ENCODE data around the gene STK33.

The STK33 gene

GRCh38 chr11:8523396-8523795 is 70.6 kb downstream of the STK33 start:
- H4K20me1 ChIP-seq (ENCODE audit: insufficient read depth, low read length) = no peaks in the 10 kb centered on the region
- TF ChIP-seq, protein P1, sequence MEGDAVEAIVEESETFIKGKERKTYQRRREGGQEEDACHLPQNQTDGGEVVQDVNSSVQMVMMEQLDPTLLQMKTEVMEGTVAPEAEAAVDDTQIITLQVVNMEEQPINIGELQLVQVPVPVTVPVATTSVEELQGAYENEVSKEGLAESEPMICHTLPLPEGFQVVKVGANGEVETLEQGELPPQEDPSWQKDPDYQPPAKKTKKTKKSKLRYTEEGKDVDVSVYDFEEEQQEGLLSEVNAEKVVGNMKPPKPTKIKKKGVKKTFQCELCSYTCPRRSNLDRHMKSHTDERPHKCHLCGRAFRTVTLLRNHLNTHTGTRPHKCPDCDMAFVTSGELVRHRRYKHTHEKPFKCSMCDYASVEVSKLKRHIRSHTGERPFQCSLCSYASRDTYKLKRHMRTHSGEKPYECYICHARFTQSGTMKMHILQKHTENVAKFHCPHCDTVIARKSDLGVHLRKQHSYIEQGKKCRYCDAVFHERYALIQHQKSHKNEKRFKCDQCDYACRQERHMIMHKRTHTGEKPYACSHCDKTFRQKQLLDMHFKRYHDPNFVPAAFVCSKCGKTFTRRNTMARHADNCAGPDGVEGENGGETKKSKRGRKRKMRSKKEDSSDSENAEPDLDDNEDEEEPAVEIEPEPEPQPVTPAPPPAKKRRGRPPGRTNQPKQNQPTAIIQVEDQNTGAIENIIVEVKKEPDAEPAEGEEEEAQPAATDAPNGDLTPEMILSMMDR (IDR thresholded peaks at IDR 0.05; ENCODE audit: borderline replicate concordance, extremely low read depth, low read length, poor library complexity, severe bottlenecking) = no peak
- no peak for TF ChIP-seq EZH2 (IDR thresholded peaks at IDR 0.05; ENCODE audit: borderline replicate concordance, low read depth, low read length, severe bottlenecking)

GRCh38 chr11:8512547-8512946 is 81.5 kb downstream of the STK33 start:
- Histone ChIP-seq H3K27me3 (ENCODE audit: insufficient read depth, low read length, poor library complexity) (no peaks in the 10 kb centered on the region), H3K4me2 (ENCODE audit: insufficient read depth, low read length) (no peak overlapping the region), H4K20me1 (ENCODE audit: insufficient read depth, low read length) (no peaks in the 10 kb centered on the region), H2AFZ (ENCODE audit: low read depth, low read length) (no peak overlapping the region), H3K4me3 (ENCODE audit: low read depth in 1 of 2, low read length in 2 of 2) (no peak overlapping the region), H3K9ac (ENCODE audit: low read depth, low read length) (no peak overlapping the region), H3K9me3 (ENCODE audit: insufficient read depth, low read length, severe bottlenecking) (no peaks in the 10 kb centered on the region), H3K79me2 (ENCODE audit: insufficient read depth, low read length) (no peaks in the 10 kb centered on the region), H3K36me3 (ENCODE audit: insufficient read depth, low read length) (no peaks in the 10 kb centered on the region), H3K4me1 (ENCODE audit: insufficient read depth, low read length) (no peaks in the 10 kb centered on the region), H3K27ac (ENCODE audit: low read length) (no peak overlapping the region)
- DNase-seq = no peak
- no peak for TF ChIP-seq EZH2 (IDR thresholded peaks at IDR 0.05; ENCODE audit: borderline replicate concordance, low read depth, low read length, severe bottlenecking)
- TF ChIP-seq, protein P1 (IDR thresholded peaks at IDR 0.05; ENCODE audit: borderline replicate concordance, extremely low read depth, low read length, poor library complexity, severe bottlenecking) = no peak
- no peak for ATAC-seq (ENCODE audit: insufficient read depth, low read depth)

More at GRCh38 chr11:8523396-8523795, 70.6 kb downstream of the STK33 start:
- H3K4me2 ChIP-seq (ENCODE audit: insufficient read depth, low read length) = no peak overlapping the region
- no peaks in the 10 kb centered on the region for H3K36me3 ChIP-seq (ENCODE audit: insufficient read depth, low read length)
- DNase-seq = no peak
- no peaks in the 10 kb centered on the region for H3K27me3 ChIP-seq (ENCODE audit: insufficient read depth, low read length, poor library complexity)
- no peaks in the 10 kb centered on the region for H3K79me2 ChIP-seq (ENCODE audit: insufficient read depth, low read length)
- H3K9ac ChIP-seq (ENCODE audit: low read depth, low read length) = no peak overlapping the region
- no peak overlapping the region for H3K27ac ChIP-seq (ENCODE audit: low read length)
- no peak for ATAC-seq (ENCODE audit: insufficient read depth, low read depth)
- no peak overlapping the region for H2AFZ ChIP-seq (ENCODE audit: low read depth, low read length)
- H3K4me1 ChIP-seq (ENCODE audit: insufficient read depth, low read length) = no peaks in the 10 kb centered on the region
- no peaks in the 10 kb centered on the region for H3K9me3 ChIP-seq (ENCODE audit: insufficient read depth, low read length, severe bottlenecking)
- no peak overlapping the region for H3K4me3 ChIP-seq (ENCODE audit: low read depth in 1 of 2, low read length in 2 of 2)

DNA sequence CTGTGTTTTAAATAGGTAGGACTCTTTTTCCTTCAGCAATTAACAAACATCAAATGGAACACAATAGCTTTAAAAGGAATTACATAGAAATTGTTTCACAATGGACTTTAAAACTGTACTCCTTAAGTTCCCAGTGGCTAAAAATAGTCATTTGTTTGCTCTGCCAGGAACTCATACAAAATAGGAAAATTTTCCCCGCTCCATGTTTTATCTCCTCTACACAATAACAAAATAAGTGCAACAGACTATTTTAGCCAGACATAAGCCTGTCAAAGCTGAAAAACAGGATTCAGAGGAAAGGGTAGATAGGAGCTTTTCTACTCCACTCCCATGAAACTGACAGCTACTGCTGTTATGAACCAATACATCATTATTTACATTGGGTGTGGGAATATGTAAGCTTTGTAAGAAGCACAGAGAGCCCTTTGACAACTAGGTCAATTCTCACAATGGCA is 90.1 kb downstream of the STK33 start:
- no peaks in the 10 kb centered on the region for H3K27me3 ChIP-seq (ENCODE audit: insufficient read depth, low read length, poor library complexity)
- TF ChIP-seq, protein P1 (IDR thresholded peaks at IDR 0.05; ENCODE audit: borderline replicate concordance, extremely low read depth, low read length, poor library complexity, severe bottlenecking) = no peak
- no peak for TF ChIP-seq EZH2 (IDR thresholded peaks at IDR 0.05; ENCODE audit: borderline replicate concordance, low read depth, low read length, severe bottlenecking)
- no peak for DNase-seq

DNA sequence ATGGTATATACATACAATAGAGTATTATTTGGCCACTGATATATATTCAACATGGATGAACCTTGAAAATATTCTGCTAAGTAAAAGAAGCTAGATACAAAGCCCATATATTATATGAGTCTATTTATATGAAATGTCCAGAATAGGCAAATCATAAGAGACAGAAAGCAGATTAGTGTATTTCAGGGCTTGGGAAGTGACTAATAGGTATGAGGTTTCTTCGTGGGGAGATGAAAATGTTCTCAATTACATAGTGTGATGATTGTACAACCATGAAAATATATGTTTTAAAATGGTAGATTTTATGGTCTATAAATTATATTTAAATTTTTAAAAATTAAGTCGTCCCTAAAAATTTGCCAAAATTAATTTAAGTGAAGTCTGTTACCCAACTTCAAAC is 92.2 kb downstream of the STK33 start:
- no peak for ATAC-seq (ENCODE audit: insufficient read depth, low read depth)

More for the DNA sequence above, 90.1 kb downstream of the STK33 start:
- H3K9ac ChIP-seq (ENCODE audit: low read depth, low read length) = no peak overlapping the region
- H3K27ac ChIP-seq (ENCODE audit: low read length) = no peak overlapping the region
- no peak overlapping the region for H3K4me3 ChIP-seq (ENCODE audit: low read depth in 1 of 2, low read length in 2 of 2)
- ATAC-seq (ENCODE audit: insufficient read depth, low read depth) = no peak
- no peaks in the 10 kb centered on the region for H4K20me1 ChIP-seq (ENCODE audit: insufficient read depth, low read length)
- H3K79me2 ChIP-seq (ENCODE audit: insufficient read depth, low read length) = no peaks in the 10 kb centered on the region
- H3K4me2 ChIP-seq (ENCODE audit: insufficient read depth, low read length) = no peak overlapping the region
- H3K4me1 ChIP-seq (ENCODE audit: insufficient read depth, low read length) = no peaks in the 10 kb centered on the region
- no peaks in the 10 kb centered on the region for H3K36me3 ChIP-seq (ENCODE audit: insufficient read depth, low read length)
- H3K9me3 ChIP-seq (ENCODE audit: insufficient read depth, low read length, severe bottlenecking) = no peaks in the 10 kb centered on the region
- H2AFZ ChIP-seq (ENCODE audit: low read depth, low read length) = no peak overlapping the region

More for the DNA sequence above, 92.2 kb downstream of the STK33 start:
- H3K9me3 ChIP-seq (ENCODE audit: insufficient read depth, low read length, severe bottlenecking) = no peaks in the 10 kb centered on the region
- H3K79me2 ChIP-seq (ENCODE audit: insufficient read depth, low read length) = no peaks in the 10 kb centered on the region
- no peak overlapping the region for H3K9ac ChIP-seq (ENCODE audit: low read depth, low read length)
- H3K4me3 ChIP-seq (ENCODE audit: low read depth in 1 of 2, low read length in 2 of 2) = no peak overlapping the region
- H2AFZ ChIP-seq (ENCODE audit: low read depth, low read length) = no peak overlapping the region
- H3K27me3 ChIP-seq (ENCODE audit: insufficient read depth, low read length, poor library complexity) = no peaks in the 10 kb centered on the region
- no peak for TF ChIP-seq EZH2 (IDR thresholded peaks at IDR 0.05; ENCODE audit: borderline replicate concordance, low read depth, low read length, severe bottlenecking)
- TF ChIP-seq, protein P1 (IDR thresholded peaks at IDR 0.05; ENCODE audit: borderline replicate concordance, extremely low read depth, low read length, poor library complexity, severe bottlenecking) = no peak
- no peaks in the 10 kb centered on the region for H4K20me1 ChIP-seq (ENCODE audit: insufficient read depth, low read length)
- H3K27ac ChIP-seq (ENCODE audit: low read length) = no peak overlapping the region
- H3K36me3 ChIP-seq (ENCODE audit: insufficient read depth, low read length) = no peaks in the 10 kb centered on the region
- DNase-seq = no peak
- no peak overlapping the region for H3K4me2 ChIP-seq (ENCODE audit: insufficient read depth, low read length)
- H3K4me1 ChIP-seq (ENCODE audit: insufficient read depth, low read length) = no peaks in the 10 kb centered on the region
